Measurements from ENCODE around the gene HMCN1. TPM values are rescaled to one million over a fixed set of nuclear protein-coding genes. Genes with fewer than 3 reads are reported as not detected.

The HMCN1 gene
- total RNA-seq, 1 experiment from 2014 or later = 0.23 TPM

- ChIA-PET POLR2A (no interaction called here), CTCF (no interaction called here)
- in situ Hi-C loops (cut with HindIII; ENCODE audit: low pct_unique_long_range_greater_than_20kb, low sequenced_read_pairs) = no loop called here
- Histone ChIP-seq H3K36me3 (ENCODE audit: control insufficient read depth, insufficient read depth, low read length) (no peaks in the 10 kb centered on the region), H3K4me3 (ENCODE audit: low read depth in 2 of 2, low read length in 2 of 2) (no peak overlapping the region), H3K4me1 (ENCODE audit: control insufficient read depth, insufficient read depth, low read length) (no peaks in the 10 kb centered on the region), H3K27ac (ENCODE audit: low read length) (no peak overlapping the region), H3K9me3 (ENCODE audit: control insufficient read depth, insufficient read depth, low read depth, low read length) (no peaks in the 10 kb centered on the region), H3K27me3 (ENCODE audit: control insufficient read depth, insufficient read depth, low read length) (no peaks in the 10 kb centered on the region)
- intact Hi-C loops (cut with micrococcal nuclease; ENCODE audit: unreplicated experiment) = no loop called here
- no TSS peak for BruUV-seq (replicated peaks)
- ATAC-seq (no peak), DNase-seq (ENCODE audit: low read depth, low spot score) (no peak)
- TF ChIP-seq, protein P1, sequence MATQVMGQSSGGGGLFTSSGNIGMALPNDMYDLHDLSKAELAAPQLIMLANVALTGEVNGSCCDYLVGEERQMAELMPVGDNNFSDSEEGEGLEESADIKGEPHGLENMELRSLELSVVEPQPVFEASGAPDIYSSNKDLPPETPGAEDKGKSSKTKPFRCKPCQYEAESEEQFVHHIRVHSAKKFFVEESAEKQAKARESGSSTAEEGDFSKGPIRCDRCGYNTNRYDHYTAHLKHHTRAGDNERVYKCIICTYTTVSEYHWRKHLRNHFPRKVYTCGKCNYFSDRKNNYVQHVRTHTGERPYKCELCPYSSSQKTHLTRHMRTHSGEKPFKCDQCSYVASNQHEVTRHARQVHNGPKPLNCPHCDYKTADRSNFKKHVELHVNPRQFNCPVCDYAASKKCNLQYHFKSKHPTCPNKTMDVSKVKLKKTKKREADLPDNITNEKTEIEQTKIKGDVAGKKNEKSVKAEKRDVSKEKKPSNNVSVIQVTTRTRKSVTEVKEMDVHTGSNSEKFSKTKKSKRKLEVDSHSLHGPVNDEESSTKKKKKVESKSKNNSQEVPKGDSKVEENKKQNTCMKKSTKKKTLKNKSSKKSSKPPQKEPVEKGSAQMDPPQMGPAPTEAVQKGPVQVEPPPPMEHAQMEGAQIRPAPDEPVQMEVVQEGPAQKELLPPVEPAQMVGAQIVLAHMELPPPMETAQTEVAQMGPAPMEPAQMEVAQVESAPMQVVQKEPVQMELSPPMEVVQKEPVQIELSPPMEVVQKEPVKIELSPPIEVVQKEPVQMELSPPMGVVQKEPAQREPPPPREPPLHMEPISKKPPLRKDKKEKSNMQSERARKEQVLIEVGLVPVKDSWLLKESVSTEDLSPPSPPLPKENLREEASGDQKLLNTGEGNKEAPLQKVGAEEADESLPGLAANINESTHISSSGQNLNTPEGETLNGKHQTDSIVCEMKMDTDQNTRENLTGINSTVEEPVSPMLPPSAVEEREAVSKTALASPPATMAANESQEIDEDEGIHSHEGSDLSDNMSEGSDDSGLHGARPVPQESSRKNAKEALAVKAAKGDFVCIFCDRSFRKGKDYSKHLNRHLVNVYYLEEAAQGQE (IDR thresholded peaks at IDR 0.05; ENCODE audit: insufficient read depth in 1 of 2, low read depth in 2 of 2, low read length in 1 of 2) = no peak
- no peak for TF ChIP-seq SIN3A (IDR thresholded peaks at IDR 0.05; ENCODE audit: borderline replicate concordance, insufficient read depth, low read depth, low read length)
These were observed 471.9 kb downstream of the HMCN1 start for GRCh38 chr1:186206048-186206570.

- in situ Hi-C loops (cut with HindIII; ENCODE audit: low pct_unique_long_range_greater_than_20kb, low sequenced_read_pairs) (no loop called here), intact Hi-C loops (cut with micrococcal nuclease; ENCODE audit: unreplicated experiment) (no loop called here)
- ChIA-PET POLR2A (no interaction called here), CTCF (no interaction called here)
- Histone ChIP-seq H3K27me3 (ENCODE audit: control insufficient read depth, insufficient read depth, low read length) (no peaks in the 10 kb centered on the region), H3K36me3 (ENCODE audit: control insufficient read depth, insufficient read depth, low read length) (no peaks in the 10 kb centered on the region), H3K9me3 (ENCODE audit: control insufficient read depth, insufficient read depth, low read depth, low read length) (no peaks in the 10 kb centered on the region), H3K27ac (ENCODE audit: low read length) (no peak overlapping the region), H3K4me1 (ENCODE audit: control insufficient read depth, insufficient read depth, low read length) (no peaks in the 10 kb centered on the region), H3K4me3 (ENCODE audit: low read depth in 2 of 2, low read length in 2 of 2) (no peak overlapping the region)
- DNase-seq (ENCODE audit: low read depth, low spot score) (no peak), ATAC-seq (no peak)
- no TSS peak for BruUV-seq (replicated peaks)
- no peak for TF ChIP-seq SIN3A (IDR thresholded peaks at IDR 0.05; ENCODE audit: borderline replicate concordance, insufficient read depth, low read depth, low read length)
- TF ChIP-seq, protein P2, sequence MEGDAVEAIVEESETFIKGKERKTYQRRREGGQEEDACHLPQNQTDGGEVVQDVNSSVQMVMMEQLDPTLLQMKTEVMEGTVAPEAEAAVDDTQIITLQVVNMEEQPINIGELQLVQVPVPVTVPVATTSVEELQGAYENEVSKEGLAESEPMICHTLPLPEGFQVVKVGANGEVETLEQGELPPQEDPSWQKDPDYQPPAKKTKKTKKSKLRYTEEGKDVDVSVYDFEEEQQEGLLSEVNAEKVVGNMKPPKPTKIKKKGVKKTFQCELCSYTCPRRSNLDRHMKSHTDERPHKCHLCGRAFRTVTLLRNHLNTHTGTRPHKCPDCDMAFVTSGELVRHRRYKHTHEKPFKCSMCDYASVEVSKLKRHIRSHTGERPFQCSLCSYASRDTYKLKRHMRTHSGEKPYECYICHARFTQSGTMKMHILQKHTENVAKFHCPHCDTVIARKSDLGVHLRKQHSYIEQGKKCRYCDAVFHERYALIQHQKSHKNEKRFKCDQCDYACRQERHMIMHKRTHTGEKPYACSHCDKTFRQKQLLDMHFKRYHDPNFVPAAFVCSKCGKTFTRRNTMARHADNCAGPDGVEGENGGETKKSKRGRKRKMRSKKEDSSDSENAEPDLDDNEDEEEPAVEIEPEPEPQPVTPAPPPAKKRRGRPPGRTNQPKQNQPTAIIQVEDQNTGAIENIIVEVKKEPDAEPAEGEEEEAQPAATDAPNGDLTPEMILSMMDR (IDR thresholded peaks at IDR 0.05) = no peak
- TF ChIP-seq, protein P1 (IDR thresholded peaks at IDR 0.05; ENCODE audit: insufficient read depth in 1 of 2, low read depth in 2 of 2, low read length in 1 of 2) = no peak
- TF ChIP-seq TCF7L2 (IDR thresholded peaks at IDR 0.05; ENCODE audit: low read depth, low read length) = no peak
- TF ChIP-seq POLR2AphosphoS5 (IDR thresholded peaks at IDR 0.05; ENCODE audit: low read depth, low read length) = no peak
These were observed 473.3 kb downstream of the HMCN1 start for GRCh38 chr1:186207391-186208085.

Measured in Panc1 (cell line).